B cell (primary cell): ENCODE data around the gene MAST2.

ENCODE experiments used
- EZH2 ChIP-seq: IDR thresholded peaks from 2 replicates; pipeline ENCODE4 v1.6.1; 2012; ENCODE audit warnings: borderline replicate concordance, low read depth, mild to moderate bottlenecking, moderate library complexity, low read length; ENCODE audit not compliant: insufficient read depth, poor library complexity, severe bottlenecking
- TF ChIP-seq, protein P1 (sequence below): fragments of 200-600 bp; IDR thresholded peaks from one replicate; pipeline ENCODE4 v1.8.0; 2022; ENCODE audit warnings: antibody characterized with exemption, mild to moderate bottlenecking

DNA sequence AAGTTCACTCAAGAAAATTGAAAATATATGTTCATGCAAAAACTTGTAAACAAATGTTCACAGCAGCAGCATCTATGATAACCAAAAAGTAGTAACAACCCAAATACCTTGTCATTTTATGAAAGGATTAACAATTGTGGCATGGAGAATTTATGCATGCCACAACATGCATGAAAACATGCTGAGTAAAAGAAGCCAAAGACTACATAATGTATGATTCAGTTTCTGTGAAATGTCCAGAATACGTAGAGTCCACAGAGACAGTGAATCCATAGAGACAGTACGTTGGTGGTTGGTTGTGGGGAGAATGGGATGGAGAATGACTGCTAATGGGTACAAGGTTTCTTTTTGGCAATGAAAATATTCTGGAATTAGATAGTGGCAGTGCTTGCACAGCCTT lies 148.7 kb downstream of the MAST2 start:
- TF ChIP-seq, protein P1, sequence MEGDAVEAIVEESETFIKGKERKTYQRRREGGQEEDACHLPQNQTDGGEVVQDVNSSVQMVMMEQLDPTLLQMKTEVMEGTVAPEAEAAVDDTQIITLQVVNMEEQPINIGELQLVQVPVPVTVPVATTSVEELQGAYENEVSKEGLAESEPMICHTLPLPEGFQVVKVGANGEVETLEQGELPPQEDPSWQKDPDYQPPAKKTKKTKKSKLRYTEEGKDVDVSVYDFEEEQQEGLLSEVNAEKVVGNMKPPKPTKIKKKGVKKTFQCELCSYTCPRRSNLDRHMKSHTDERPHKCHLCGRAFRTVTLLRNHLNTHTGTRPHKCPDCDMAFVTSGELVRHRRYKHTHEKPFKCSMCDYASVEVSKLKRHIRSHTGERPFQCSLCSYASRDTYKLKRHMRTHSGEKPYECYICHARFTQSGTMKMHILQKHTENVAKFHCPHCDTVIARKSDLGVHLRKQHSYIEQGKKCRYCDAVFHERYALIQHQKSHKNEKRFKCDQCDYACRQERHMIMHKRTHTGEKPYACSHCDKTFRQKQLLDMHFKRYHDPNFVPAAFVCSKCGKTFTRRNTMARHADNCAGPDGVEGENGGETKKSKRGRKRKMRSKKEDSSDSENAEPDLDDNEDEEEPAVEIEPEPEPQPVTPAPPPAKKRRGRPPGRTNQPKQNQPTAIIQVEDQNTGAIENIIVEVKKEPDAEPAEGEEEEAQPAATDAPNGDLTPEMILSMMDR, result no peak
- TF ChIP-seq EZH2, result no peak
